Raji (cell line): ENCODE measurements around the gene SERPINA1.

Experiments
- POLR2A ChIP-seq: IDR thresholded peaks from 2 replicates; pipeline ENCODE4 v1.6.1; 2011; ENCODE audit warnings: low read depth, low read length, control low read depth; ENCODE audit not compliant: insufficient read depth

The SERPINA1 gene

GRCh38 chr14:94367347-94368242 is 20.8 kb downstream of the SERPINA1 start:
- TF ChIP-seq POLR2A: no peak

DNA sequence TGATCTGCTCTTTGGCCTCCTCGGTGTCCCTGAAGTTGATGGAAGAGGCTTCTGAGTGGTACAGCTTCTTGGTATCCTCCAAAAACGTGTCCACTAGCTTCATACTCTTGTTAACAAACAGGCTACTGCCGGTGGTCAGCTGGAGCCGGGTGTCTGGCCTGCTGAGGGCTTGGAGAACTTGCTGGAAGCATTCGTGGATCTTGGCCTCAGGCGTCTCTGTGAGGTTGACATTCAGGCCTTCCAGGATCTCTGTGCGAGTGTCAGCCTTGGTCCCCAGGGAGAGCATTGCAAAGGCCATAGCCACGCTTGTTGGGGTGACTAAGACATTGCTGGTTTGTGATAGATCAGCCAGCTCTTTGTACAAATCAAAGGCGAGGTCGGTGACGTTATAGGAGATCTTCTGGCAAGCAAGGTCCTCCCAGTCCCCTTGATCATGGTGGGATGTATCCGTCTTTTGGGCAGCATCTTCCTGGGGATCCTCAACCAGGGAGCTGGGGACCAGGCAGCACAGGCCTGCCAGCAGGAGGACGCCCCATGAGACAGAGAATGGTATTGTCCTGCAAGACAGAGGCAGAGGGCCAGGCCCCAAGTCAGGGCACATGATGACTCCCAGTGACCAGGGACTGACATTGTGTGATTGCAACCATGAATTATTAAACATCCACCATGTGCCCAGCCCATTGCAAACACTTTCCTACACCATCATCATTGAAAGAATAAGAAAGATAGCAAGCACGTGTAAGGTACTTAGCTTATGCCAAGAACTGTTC is 22.1 kb downstream of the SERPINA1 start, which contains the start of gene SERPINA2:
Gene SERPINA2, minus strand, starts transcription at position 553 of the 770 bp plus-strand sequence.
- TF ChIP-seq POLR2A: no peak

DNA sequence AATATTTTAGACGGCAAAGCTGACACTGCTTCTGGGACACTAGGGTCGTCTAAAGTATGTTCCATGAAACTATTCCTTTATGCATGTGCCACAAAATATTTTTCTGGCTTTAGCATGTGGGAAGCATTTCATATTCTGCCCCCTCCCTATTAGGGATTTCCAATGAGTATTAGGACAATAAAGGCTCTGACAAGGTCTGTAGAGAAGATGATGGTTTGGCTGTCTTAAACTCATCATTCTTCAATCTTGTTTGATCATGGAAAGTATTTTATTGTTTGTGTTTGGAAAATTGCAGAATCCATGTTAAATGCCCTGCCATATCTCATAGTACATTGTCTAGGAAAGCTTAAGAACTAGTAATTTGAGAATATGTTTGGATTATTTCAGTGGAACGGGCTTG is 22.8 kb downstream of the SERPINA1 start:
- no peak for TF ChIP-seq POLR2A

DNA sequence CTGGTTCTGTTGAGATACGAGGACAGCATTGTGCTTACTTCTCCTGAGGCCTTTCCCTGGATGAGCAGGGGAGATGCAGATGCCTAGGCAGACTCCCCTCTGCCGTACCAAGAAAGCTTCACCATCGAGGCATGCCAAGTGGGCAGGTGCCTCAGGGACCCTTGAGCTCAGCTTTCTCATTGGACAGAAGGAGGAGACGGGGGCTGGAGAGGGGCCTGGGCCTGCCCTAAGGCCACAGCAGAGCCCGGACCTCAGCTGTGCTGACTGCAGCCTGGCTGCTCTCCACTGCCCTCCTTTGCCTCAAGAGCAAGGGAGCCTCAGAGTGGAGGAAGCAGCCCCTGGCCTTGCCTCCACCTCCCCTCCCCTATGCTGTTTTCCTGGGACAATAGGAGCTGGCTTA is 23.4 kb downstream of the SERPINA1 start:
- TF ChIP-seq POLR2A: no peak

DNA sequence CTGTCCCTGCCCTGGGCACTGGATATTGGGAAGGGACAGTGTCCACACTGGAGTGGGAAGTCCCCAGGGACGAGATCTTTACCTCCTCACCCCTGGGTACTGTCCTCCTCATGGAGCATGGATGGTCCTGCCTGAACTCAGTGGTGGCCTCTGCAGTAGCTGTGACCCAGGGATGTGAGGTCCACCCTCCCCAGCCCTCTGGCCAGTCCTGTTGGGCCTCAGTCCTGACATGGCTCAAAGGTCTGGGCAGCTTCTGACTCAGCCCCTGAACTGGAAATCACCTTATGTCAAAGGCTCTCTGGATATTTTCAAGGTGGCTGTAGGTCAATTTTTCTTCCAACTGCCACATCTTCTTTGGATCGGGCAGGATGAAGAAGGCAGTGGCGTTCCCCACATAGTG is 24.4 kb downstream of the SERPINA1 start:
- TF ChIP-seq POLR2A: no peak

GRCh38 chr14:94363151-94363624 is 25.2 kb downstream of the SERPINA1 start:
- no peak for TF ChIP-seq POLR2A

GRCh38 chr14:94362614-94363133 is 25.7 kb downstream of the SERPINA1 start:
- TF ChIP-seq POLR2A: no peak

DNA sequence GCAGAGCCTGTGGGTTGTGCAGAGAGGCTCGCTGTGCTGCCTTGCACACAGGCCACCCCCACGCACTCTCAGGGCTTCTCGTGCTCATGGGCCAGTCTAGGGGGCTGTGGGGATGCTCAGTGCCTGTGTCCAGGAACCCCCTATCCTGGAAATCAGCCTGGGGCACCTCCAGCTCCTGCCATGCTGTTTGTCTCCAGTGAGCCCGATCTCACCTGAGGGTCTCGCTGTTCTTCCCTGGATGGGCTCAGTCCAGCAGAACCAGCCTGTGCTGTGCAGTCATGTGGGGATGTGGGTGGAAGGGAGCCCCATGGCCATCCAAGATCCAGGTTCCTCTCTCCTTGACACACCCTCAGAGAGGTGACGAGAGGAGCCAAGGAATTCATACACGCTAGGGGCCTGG is 26.7 kb downstream of the SERPINA1 start:
- TF ChIP-seq POLR2A: no peak

- TF ChIP-seq POLR2A: no peak
These were observed 27.3 kb downstream of the SERPINA1 start for GRCh38 chr14:94360945-94361565.

GRCh38 chr14:94357166-94357565 is 31.2 kb downstream of the SERPINA1 start:
- no peak for TF ChIP-seq POLR2A

DNA sequence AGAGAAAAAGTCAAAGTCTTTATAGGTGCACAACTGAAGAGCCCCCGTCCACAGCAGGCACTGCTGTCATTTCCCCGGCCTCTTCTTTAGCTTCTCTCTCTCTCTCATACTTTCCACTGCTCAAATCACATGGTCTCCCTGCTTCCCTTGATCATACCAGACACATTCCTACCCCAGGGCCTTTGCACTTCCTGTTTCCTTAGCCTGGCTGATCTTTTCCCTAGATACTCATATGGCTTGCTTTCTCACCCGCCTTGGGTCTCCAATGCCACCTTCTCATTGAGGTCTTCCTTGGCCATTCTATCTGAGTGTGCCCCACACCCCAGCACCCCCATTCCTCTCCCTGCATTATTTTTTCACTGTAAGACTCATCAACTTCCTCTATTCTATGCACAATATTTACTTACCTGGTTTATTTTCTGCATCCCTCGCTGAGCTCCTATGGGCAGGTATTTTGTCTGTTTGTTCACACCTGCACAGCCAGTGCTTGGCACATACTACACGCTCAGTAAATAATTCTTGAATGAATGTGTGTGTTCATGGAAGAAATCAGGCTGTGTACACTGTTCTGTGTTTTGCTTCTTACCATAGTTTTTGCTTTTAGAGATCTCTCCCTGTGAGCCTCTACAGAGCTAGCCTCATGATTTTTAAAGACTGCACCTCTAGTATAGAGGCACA is 31.9 kb downstream of the SERPINA1 start:
- TF ChIP-seq POLR2A: no peak

- TF ChIP-seq POLR2A: no peak
These were observed 33.1 kb downstream of the SERPINA1 start for GRCh38 chr14:94355191-94355794.

DNA sequence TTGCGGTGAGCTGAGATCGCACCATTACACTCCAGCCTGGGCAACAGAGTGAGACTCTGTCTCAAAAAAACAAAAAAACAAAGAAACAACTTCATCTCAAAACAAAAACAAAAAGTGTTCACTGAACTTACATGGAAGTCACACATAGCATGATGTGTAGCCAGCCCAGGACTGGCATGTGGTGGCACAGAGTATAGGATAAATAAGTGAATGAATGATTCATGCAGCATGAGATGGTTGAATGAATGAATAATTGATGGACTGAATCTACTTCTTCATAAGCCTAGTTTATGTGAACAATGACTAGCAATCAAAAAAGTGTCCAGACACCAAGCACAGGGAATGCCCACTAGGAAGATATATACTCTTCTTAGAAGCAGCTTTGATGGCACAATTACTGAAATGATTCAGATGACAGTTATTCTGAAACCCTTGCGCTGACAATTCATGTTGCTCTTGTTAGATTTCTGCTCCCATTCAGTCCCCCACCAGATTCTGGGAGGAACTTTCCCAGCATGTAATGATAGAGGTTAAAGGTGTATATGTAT is 33.7 kb downstream of the SERPINA1 start:
- TF ChIP-seq POLR2A: no peak

GRCh38 chr14:94349276-94349675 is 39.1 kb downstream of the SERPINA1 start:
- no peak for TF ChIP-seq POLR2A
